ENCODE measurements around the gene UBA1. TPM values are rescaled to one million over a fixed set of nuclear protein-coding genes. Genes with fewer than 3 reads are reported as not detected.

UBA1 gene
- total and polyA plus RNA-seq, 2 of the 13 experiments (the other 11 are each of a cell fraction or from before 2014, with no cell fraction given) = 93.3 to 129 TPM

DNA sequence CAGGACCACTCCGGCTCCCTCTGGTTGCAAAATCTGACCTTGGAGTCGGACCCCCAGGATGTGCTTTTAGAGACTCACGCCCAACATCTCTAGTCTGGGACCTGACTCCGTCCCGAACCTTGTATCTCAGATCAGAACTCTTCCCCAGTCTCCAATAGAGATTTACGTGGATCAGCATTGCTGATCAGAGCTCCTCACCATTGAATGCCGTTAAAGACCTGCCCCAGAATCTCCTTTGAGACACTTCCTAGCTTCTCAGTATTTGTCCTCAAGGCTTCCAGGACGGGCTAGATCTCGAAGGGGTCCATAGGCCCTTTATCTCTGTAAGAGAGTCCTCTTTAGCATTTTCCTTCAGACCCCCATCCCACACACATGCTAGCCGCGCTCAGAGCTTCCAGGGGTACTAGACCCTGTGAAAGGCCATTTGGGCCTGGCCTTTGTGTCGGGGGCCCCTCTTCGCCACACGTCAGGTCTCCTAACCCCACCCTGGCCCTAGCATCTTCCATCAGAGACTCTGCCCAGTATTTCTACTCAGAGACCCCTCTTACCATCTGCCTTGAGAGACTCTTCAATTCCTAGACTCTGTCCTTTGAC is 662 bp downstream of the UBA1 start:
- in situ Hi-C loops (cut with HindIII; ENCODE audit: extremely low pct_ligation_motif_present, low pct_unique_long_range_greater_than_20kb) = loop anchor here (5.0 kb wide), 2 partner anchors 193 to 328 kb away; no protein-coding TSS in a partner anchor
- CTCF ChIA-PET (ENCODE audit: low intra/inter-chr PET ratio, low total read pairs) = interaction anchor here (1.4 to 1.6 kb wide), 2 partner anchors 190 to 329 kb away, joined by 5 to 6 read pairs; no protein-coding TSS in a partner anchor
- TSS peak; percentile 72 for BruUV-seq (replicated peaks)

More for the DNA sequence above, 662 bp downstream of the UBA1 start:
- Histone ChIP-seq H3K4me3 (replicated peaks in 1 of 3; ENCODE audit: insufficient read depth in 1 of 3, low read depth in 2 of 3, low read length in 3 of 3) (peak overlapping the region; percentile 68 to 83 (median 74)), H4K20me1 (ENCODE audit: insufficient read depth, low read length) (peaks cover 8% of the 10 kb centered on the region), H3K4me1 (ENCODE audit: insufficient read depth, low read length) (peaks cover 63% of the 10 kb centered on the region), H3K9ac (ENCODE audit: insufficient read depth, low read depth, low read length) (peak overlapping the region; percentile 95), H2AFZ (ENCODE audit: low read length) (no peak overlapping the region), H3K79me2 (ENCODE audit: insufficient read depth, low read length) (peaks cover 44% of the 10 kb centered on the region), H3K4me2 (ENCODE audit: low read depth, low read length) (peak overlapping the region; percentile 75), H3K27ac (ENCODE audit: extremely low read length, insufficient read depth, low read length) (peak overlapping the region; percentile 79), H3K9me3 (ENCODE audit: low read length) (no peaks in the 10 kb centered on the region), H3K36me3 (replicated peaks in 1 of 2; ENCODE audit: control insufficient read depth in 1 of 2, insufficient read depth in 2 of 2, low read length in 2 of 2) (peaks cover 4 to 10% of the 10 kb centered on the region in 2 experiments; a peak in 3 of 5 replicates), H3K27me3 (ENCODE audit: control insufficient read depth in 1 of 2, insufficient read depth in 2 of 2, low read length in 2 of 2) (no peaks in the 10 kb centered on the region; a peak in 1 of 5 replicates)
- no peak for FAIRE-seq
- POLR2A ChIA-PET = interaction anchor here (0.8 to 1.0 kb wide), 6 partner anchors 23 to 329 kb away, joined by 3 to 6 read pairs (median 3); partner anchors contain the start of gene USP11
- TF ChIP-seq KAT7 (CRISPR knock-in tag; IDR thresholded peaks at IDR 0.05; ENCODE audit: borderline replicate concordance) (peak; percentile 9; the same call in 1 of the 2 replicates), ZNF878 (CRISPR knock-in tag; IDR thresholded peaks at IDR 0.05) (0 out of 2 replicates have a peak, but pooled peaks have one; percentile 15)
- TF ChIP-seq, protein P1, sequence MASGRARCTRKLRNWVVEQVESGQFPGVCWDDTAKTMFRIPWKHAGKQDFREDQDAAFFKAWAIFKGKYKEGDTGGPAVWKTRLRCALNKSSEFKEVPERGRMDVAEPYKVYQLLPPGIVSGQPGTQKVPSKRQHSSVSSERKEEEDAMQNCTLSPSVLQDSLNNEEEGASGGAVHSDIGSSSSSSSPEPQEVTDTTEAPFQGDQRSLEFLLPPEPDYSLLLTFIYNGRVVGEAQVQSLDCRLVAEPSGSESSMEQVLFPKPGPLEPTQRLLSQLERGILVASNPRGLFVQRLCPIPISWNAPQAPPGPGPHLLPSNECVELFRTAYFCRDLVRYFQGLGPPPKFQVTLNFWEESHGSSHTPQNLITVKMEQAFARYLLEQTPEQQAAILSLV (CRISPR knock-in tag; IDR thresholded peaks at IDR 0.05; ENCODE audit: borderline replicate concordance) = no peak
- TF ChIP-seq, protein P2, sequence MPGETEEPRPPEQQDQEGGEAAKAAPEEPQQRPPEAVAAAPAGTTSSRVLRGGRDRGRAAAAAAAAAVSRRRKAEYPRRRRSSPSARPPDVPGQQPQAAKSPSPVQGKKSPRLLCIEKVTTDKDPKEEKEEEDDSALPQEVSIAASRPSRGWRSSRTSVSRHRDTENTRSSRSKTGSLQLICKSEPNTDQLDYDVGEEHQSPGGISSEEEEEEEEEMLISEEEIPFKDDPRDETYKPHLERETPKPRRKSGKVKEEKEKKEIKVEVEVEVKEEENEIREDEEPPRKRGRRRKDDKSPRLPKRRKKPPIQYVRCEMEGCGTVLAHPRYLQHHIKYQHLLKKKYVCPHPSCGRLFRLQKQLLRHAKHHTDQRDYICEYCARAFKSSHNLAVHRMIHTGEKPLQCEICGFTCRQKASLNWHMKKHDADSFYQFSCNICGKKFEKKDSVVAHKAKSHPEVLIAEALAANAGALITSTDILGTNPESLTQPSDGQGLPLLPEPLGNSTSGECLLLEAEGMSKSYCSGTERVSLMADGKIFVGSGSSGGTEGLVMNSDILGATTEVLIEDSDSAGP (CRISPR knock-in tag; IDR thresholded peaks at IDR 0.05; ENCODE audit: borderline replicate concordance) = 0 out of 2 replicates have a peak, but pooled peaks have one; percentile 0
- 8% methylated on average over 5 of the region's 14 CpGs for WGBS (ENCODE audit: low lambda C conversion rate)
- ATAC-seq = no peak
- intact Hi-C loops (cut with micrococcal nuclease; ENCODE audit: unreplicated experiment) = no loop called here
- DNase-seq (ENCODE audit: low spot score) = no peak
